Vagina (tissue), 2 donors: ENCODE data around the gene GP1BB.

Experiments used
- CTCF ChIP-seq, 3 experiments: fragments of 450-650 bp in 2 of 3; fragments of 200-600 bp in 1 of 3; sonication (generic) in 1 of 3; IDR thresholded peaks; one replicate each; pipeline ENCODE4 v1.5.1; 2017 to 2019; ENCODE audit warnings: antibody characterized with exemption in 3 of 3, mild to moderate bottlenecking in 2 of 3, moderate library complexity in 2 of 3
- POLR2A ChIP-seq, 2 donors: fragments of 450-650 bp; IDR thresholded peaks; one replicate each; pipeline ENCODE4 v1.6.1; 2017; ENCODE audit warnings: antibody characterized with exemption in 2 of 2, mild to moderate bottlenecking in 2 of 2, moderate library complexity in 2 of 2
- POLR2AphosphoS5 ChIP-seq, 2 donors: sonication (generic); formaldehyde crosslinking; IDR thresholded peaks; one replicate each; pipeline ENCODE4 v1.9.0; 2017; ENCODE audit warnings: antibody characterized with exemption in 2 of 2, mild to moderate bottlenecking in 2 of 2, low read depth in 1 of 2; ENCODE audit not compliant: insufficient read depth in 1 of 2

GRCh38 chr22:19767427-19768341 lies 44.3 kb downstream of the GP1BB start:
- no peak for TF ChIP-seq CTCF (IDR thresholded peaks at IDR 0.05)
- TF ChIP-seq POLR2A (IDR thresholded peaks at IDR 0.05), result no peak
- peak; percentile 45 for TF ChIP-seq POLR2AphosphoS5 (IDR thresholded peaks at IDR 0.05; ENCODE audit: insufficient read depth in 1 of 2, low read depth in 1 of 2)
